GM12801 (cell line): ENCODE data around the gene PALD1.

Experiments
- TF ChIP-seq, protein P1 (sequence below): IDR thresholded peaks from one replicate; pipeline ENCODE4 v1.5.1; 2011; ENCODE audit warnings: control low read depth; ENCODE audit not compliant: insufficient read length; ENCODE audit errors: extremely low read depth

Gene PALD1

DNA sequence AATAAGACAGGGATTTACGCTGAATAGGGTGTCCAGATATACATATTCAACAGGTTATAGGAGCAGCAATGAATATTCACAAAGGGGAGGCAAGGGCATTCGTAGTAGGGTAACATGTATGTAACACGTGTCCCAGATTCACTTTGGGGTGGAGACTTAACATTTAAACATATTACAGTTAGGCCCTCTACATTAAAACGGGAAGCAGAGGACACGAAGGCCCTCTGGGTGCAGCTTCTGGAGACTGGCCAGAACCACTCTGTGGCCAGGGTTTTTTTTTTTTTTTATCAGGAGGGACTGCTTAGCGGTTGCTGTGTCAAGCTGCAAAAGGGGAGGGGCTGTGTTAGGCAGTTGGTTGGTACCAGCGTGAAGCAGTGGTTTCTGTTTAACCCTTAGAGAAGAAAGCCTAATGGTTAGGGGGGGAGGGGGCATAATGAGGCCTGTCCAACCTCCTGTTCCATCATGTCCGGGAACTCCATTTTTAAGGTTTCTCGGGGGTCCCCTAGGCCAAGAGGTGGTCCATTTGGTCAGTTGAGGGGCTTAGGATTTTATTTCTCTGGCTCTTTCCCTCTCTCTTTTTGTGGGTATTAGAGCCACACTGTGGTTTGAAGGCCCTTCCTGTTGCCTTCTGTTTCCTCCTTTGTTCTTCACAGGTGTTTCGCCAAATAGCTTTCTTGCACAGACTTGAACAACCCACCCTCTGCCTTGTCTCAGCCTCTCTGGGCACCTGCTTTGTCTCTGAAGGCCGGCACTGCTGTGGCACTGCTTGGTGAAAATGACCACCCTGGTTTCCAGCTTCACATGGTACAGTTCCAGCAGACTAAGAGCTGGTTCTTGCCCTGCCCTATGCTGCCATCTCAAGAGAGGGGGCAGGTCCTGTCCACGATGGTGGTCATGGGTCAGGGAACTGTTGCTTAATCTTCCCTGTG, 97.6 kb downstream of the PALD1 start:
- TF ChIP-seq, protein P1, sequence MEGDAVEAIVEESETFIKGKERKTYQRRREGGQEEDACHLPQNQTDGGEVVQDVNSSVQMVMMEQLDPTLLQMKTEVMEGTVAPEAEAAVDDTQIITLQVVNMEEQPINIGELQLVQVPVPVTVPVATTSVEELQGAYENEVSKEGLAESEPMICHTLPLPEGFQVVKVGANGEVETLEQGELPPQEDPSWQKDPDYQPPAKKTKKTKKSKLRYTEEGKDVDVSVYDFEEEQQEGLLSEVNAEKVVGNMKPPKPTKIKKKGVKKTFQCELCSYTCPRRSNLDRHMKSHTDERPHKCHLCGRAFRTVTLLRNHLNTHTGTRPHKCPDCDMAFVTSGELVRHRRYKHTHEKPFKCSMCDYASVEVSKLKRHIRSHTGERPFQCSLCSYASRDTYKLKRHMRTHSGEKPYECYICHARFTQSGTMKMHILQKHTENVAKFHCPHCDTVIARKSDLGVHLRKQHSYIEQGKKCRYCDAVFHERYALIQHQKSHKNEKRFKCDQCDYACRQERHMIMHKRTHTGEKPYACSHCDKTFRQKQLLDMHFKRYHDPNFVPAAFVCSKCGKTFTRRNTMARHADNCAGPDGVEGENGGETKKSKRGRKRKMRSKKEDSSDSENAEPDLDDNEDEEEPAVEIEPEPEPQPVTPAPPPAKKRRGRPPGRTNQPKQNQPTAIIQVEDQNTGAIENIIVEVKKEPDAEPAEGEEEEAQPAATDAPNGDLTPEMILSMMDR, result no peak

DNA sequence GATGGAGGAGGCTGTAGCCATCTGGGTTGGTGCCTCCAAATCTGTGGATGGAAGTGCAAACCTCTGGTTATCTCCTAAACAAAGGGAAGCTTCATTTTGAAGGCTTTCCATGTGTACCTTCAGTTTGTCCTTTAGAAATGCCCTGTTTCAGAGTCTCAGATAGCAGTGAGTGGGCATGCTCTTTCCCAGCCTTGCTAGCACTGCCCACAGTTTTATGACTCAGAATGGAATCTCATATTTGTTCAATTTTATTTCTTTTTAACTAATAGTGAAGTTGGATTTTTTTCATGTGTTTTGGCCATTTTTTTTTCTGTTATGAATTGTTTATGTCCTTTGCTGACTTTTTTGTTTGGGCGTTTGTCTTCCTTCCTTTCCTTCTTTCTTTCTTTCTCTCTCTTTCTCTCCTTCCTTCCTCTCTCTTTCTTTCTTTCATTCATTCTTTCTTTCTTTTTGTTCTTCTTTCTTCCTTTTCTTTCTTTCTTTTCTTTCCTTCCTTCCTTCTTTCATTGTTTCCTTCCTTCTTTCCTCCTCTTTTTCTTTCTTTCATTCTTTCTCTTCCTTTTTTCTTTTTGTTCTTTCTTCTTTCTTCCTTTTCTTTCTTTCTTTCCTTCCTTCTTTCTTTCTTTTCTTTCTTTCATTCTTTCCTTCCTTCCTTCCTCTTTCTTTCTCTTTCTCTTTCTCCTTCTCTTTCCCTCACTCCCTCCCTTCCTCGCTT, 98.4 kb downstream of the PALD1 start:
- TF ChIP-seq, protein P1, result no peak

DNA sequence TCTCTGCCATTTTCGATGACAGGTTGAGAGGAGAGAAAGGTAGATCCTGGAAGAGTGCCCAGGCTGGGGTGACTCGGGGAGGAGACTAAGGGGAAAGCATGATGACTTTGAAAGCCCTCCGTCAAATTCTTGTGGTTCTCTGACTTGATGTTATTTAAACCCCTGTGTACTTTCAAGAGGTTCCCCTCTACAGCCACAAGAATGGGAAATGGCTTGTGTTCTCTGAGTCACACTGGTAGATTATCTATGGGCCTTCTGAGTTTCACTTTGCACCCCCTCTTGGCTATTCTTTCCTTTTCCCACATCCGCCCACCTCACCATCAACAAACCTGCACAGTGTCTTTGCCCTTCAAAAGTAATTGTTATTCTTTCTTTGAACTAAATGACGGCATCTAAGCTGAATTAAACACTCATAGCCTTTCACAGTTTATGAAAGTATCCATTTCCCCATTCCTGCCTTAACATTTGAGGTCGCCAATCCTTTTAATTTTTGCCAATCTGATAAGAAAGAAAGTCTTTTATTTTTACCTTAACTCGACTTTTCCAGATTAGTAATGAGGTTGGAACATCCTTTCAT, 99.9 kb downstream of the PALD1 start:
- TF ChIP-seq, protein P1, result no peak

DNA sequence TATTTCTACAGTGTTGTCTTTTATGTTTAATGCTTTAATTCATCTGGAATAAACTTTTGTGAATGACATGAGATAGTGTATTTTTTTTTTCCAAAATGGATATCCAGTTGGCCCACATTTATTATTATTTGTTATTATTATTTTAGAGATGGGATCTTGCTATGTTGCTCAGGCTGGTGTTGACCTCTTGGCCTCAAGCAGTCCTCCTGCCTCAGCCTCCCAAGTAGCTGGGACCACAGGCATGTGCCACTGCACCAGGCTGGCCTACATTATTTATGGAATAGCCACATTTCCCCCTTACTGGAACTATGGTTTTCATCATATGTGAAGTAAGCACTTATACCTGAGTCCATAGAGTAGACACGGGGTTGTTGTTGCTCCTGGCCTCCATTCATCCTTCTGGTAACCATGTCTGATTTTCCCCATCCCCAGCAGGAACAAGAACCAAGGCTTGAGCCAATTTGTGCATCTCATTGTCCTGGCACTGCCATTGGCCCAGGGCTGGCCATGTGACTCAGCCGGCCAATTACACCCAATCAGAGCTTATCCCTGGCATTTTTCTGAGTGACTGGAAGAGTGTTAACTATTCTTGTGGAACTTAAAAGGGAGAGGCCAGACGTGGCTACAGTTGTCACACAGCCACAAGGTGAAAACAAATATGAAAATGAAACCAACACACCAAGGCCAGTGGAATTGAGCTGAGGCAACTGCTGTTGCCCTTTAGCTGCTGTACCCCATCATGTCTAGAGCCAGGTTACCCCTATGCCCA, 100.9 kb downstream of the PALD1 start:
- TF ChIP-seq, protein P1, result no peak

DNA sequence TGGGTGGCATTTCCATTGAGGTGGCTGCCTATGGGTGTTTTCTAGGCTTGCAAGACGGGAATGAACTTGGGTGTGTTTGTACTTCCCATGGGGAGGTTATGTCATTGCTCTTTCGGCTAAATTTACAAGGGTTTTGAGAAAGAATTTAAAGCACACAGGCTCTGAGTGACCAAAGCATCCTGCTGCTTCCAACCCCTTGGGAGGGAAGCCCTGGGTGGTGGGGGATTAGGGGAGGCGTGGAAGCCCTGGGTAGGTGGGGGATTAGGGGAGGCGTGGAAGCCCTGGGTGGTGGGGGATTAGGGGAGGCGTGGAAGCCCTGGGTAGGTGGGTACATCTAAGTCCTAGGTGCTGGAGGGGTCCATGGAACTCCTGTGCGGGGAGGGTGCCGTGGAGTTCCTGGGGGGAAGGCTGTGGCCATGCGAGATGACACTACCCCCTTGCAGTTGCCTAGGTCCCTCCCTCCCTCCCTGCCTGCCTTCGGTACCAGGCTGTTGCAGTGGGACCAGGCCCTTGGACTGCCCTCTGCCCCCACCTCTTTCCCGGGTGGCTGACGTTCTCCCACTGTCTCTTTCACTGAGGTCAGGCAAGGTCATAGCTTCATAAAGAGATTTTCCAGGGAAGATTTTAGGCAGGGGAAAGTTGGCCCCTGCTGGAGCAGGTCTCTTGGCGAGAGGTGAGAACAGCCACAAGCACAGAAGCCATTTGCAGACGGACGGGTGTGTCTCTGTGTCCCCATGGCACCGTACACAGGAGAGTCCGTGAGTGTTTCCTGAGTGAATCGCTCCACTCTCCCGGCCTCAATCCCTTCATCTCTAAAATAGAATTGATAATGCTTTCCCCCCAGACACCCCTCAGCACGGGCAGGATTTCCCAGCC, 104.5 kb downstream of the PALD1 start:
- TF ChIP-seq, protein P1, result no peak

DNA sequence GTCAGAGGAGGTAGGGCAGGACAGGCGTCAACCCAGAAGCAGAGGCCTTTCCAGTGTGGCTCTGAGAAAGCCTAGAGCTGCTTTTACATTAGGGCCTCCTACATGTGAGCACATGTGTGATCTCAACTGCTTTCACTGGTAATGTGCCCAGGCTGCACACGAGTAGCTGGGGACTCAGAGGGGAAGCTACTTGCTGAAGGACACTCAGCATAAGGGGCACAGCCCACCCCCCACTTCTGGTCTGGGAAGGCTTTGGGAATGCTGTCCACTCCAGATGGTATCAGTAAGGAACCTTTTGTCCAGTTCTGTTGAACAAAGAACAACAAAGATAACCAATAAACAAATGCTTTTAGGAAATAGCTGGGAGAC, 105.1 kb downstream of the PALD1 start:
- TF ChIP-seq, protein P1, result no peak
